Effector memory CD8-positive, alpha-beta T cell (primary cell): ENCODE results near the gene C1GALT1C1.

Source experiments
- ATAC-seq: fragments of 150-1000 bp; cut with Tn5 transposase; replicated peaks from 2 replicates; pipeline ENCODE4 v1.10.0; 2021; ENCODE audit warnings: mild to moderate bottlenecking, moderate library complexity
- DNase-seq, 3 experiments: peaks; one replicate each; pipeline ENCODE4 v3.0.0; 2021
- H3K27ac Mint-ChIP-seq, 2 donors: one replicate each; pipeline ENCODE4 v1.8.0; 2022; ENCODE audit warnings: mild to moderate bottlenecking in 2 of 2, mixed read lengths in 2 of 2, moderate library complexity in 2 of 2
- H3K27me3 Mint-ChIP-seq, 2 donors: one replicate each; pipeline ENCODE4 v1.8.0; 2022; ENCODE audit warnings: mixed read lengths in 2 of 2
- H3K36me3 Mint-ChIP-seq: one replicate; pipeline ENCODE4 v1.8.0; 2022; ENCODE audit warnings: mild to moderate bottlenecking, moderate library complexity, mixed read lengths; ENCODE audit not compliant: insufficient read depth
- H3K4me1 Mint-ChIP-seq, 2 donors: one replicate each; pipeline ENCODE4 v1.8.0; 2022; ENCODE audit warnings: low read depth in 2 of 2, mixed read lengths in 2 of 2
- H3K4me3 Mint-ChIP-seq, 2 donors: one replicate each; pipeline ENCODE4 v1.8.0; 2022; ENCODE audit warnings: mild to moderate bottlenecking in 2 of 2, mixed read lengths in 2 of 2, moderate library complexity in 2 of 2
- H3K9me3 Mint-ChIP-seq, 2 donors: one replicate each; pipeline ENCODE4 v1.8.0; 2022; ENCODE audit warnings: mixed read lengths in 2 of 2

The C1GALT1C1 gene

GRCh38 chrX:120642871-120643270, 13.0 kb upstream of the C1GALT1C1 start:
- ATAC-seq (no peak), DNase-seq (no peak)
- no peak overlapping the region for H3K27ac Mint-ChIP-seq
- no peak overlapping the region for H3K4me3 Mint-ChIP-seq
- H3K36me3 Mint-ChIP-seq, result no peaks in the 10 kb centered on the region
- H3K4me1 Mint-ChIP-seq, result no peaks in the 10 kb centered on the region
- H3K27me3 Mint-ChIP-seq, result peaks cover 6% of the 10 kb centered on the region in 2 donors
- no peaks in the 10 kb centered on the region for H3K9me3 Mint-ChIP-seq

DNA sequence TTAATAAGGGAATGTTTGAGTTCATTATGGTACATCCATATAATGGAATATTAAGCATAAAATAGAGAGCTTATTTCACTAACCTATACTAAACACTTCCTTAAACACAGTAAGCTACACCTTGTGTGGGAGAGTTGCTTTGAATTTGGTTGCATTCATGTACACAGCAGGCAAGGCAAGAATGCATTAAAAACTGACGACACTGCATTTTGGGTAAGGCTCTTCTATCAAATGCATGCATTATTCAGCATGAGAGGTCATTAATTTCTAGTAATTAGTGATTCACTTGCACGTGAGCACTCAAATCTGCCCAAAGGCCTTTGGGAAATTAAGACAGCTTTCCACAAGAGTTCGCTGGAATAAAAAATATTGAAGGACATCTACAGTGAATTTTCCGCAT, 8.8 kb upstream of the C1GALT1C1 start:
- Mint-ChIP-seq H3K4me1 (no peaks in the 10 kb centered on the region), H3K27me3 (no peaks in the 10 kb centered on the region), H3K9me3 (no peaks in the 10 kb centered on the region), H3K4me3 (no peak overlapping the region), H3K36me3 (no peaks in the 10 kb centered on the region), H3K27ac (no peak overlapping the region)
- DNase-seq (no peak), ATAC-seq (no peak)

DNA sequence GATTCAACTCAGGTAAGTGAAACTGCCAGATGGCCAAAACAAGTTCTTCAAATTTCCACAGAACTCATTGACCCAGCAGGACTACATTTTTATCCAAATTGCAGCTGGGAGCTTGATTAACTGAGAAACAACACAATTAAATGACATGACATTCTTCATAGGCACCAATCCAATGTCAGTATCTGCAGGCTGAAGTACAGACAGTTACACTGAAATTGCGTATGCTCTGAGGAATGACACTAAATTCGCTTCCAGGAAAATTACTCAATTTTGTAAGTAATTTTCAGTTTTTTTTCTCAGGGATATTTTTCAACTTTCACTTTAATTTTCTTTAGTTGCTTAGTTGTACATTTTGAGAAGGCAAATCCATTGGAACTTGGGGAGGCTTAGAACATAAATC, 4.5 kb downstream of the C1GALT1C1 start:
- no peaks in the 10 kb centered on the region for H3K9me3 Mint-ChIP-seq
- DNase-seq, result no peak
- peaks cover 19% of the 10 kb centered on the region for H3K36me3 Mint-ChIP-seq
- no peaks in the 10 kb centered on the region for H3K27me3 Mint-ChIP-seq
- no peak overlapping the region for H3K4me3 Mint-ChIP-seq
- no peak for ATAC-seq
- H3K27ac Mint-ChIP-seq, result no peak overlapping the region
- H3K4me1 Mint-ChIP-seq, result peaks cover 3 to 7% of the 10 kb centered on the region in 2 donors

- Mint-ChIP-seq H3K27me3 (no peaks in the 10 kb centered on the region), H3K36me3 (peaks cover 25% of the 10 kb centered on the region), H3K4me1 (no peaks in the 10 kb centered on the region), H3K4me3 (no peak overlapping the region), H3K9me3 (no peaks in the 10 kb centered on the region), H3K27ac (no peak overlapping the region)
- ATAC-seq, result no peak
- no peak for DNase-seq
Observed at GRCh38 chrX:120617996-120618630, 11.7 kb downstream of the C1GALT1C1 start.

DNA sequence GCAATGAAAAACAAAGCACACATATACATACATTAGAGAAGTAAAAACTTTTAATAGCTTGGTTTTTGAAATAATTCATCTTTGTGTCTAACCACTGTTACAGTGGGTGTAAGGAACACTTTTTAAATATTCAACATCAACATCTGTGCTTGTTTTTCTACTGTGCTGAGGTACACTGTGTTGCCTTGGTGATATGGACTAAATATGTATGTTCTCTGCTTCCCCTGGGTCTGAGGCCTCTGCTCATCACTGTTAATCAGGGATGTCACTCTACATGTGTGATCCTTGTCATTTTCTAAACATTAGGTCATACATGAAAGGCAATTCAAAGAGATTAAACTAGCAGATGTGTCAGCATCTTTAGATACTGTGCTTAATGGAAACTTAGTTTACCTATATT, 15.0 kb downstream of the C1GALT1C1 start:
- Mint-ChIP-seq H3K9me3 (no peaks in the 10 kb centered on the region), H3K27me3 (no peaks in the 10 kb centered on the region), H3K4me3 (no peak overlapping the region), H3K4me1 (no peaks in the 10 kb centered on the region), H3K36me3 (peaks cover 26% of the 10 kb centered on the region), H3K27ac (no peak overlapping the region)
- ATAC-seq, result no peak
- no peak for DNase-seq

DNA sequence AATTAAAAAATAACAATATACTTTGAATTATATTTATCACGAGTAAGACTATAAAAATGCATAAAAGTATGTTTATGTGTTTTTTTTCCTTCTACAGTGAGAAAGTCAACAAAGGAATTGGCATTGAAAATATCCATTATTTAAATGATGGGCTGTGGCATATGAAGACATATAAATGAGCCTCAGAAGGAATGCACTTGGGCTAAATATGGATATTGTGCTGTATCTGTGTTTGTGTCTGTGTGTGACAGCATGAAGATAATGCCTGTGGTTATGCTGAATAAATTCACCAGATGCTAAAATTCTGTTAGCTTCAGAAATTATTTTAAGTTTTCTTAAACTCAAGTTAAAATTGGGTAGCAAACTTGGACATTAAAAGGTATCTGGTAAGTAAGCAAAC, 17.8 kb downstream of the C1GALT1C1 start:
- H3K9me3 Mint-ChIP-seq, result no peaks in the 10 kb centered on the region
- no peak overlapping the region for H3K27ac Mint-ChIP-seq
- H3K36me3 Mint-ChIP-seq, result peaks cover 27% of the 10 kb centered on the region
- DNase-seq (no peak), ATAC-seq (no peak)
- no peaks in the 10 kb centered on the region for H3K4me1 Mint-ChIP-seq
- no peaks in the 10 kb centered on the region for H3K27me3 Mint-ChIP-seq
- H3K4me3 Mint-ChIP-seq, result no peak overlapping the region

DNA sequence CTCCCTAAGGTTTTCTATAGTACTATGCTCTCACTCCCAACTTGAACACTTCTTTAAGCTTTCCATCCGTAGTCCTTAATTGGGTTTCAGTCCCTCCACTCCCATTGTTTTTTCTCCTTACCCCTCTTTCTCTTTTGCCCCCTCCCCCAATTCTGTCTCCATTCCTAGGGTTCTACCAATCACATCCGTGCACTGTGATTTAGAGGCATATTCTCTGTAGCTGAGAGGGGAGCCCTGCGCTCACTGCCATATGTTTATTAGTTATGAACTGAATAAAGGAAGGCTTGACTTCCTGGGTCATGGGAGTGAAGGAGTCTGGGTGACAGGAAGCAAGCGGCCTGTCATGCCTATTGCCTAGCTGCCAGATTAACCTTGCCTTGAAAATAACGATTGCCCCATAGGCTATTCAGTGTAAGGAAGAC, 25.5 kb downstream of the C1GALT1C1 start:
- ATAC-seq (peak; percentile 69), DNase-seq (peak; percentile 11 to 27 (median 13))
- Mint-ChIP-seq H3K4me1 (peaks cover 5 to 9% of the 10 kb centered on the region in 2 donors), H3K27me3 (no peaks in the 10 kb centered on the region), H3K36me3 (peaks cover 14% of the 10 kb centered on the region), H3K4me3 (peak overlapping the region; percentile 99), H3K9me3 (no peaks in the 10 kb centered on the region), H3K27ac (peak overlapping the region; percentile 98 to 100)

DNA sequence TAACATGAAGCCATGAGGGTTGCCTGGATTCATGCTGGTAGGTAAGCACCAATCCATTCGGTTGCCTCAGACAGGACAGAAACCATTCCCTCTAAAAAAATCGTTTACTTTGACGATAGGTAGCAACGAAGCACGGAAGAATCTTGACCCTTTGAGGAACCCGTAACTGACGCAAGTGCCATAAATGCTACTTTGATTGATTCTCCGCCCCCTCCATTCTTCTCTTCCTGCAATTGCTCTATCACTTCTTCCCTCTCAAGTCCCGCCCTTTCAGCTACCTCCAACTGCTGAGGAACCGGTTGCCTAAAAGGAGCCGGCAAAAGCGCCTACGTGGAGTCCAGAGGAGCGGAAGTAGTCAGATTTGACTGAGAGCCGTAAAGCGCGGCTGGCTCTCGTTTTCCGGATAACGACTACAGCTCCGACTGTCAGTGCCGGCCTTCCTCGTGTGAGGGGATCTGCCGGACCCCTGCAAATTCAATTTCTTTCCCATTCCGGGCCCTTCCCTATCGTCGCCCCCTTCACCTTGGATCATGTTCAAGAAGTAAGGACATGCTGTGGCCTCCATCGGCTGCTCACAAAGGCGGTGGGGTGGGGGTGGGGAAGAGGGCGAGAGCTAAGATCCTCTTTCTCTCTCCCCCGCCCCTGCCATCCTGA, 26.0 kb downstream of the C1GALT1C1 start, which contains the start of gene MCTS1:
Gene MCTS1, plus strand, starts transcription at position 395 of the 654 bp plus-strand sequence. Its CDS starts 136 bp downstream, at position 531.
- H3K27me3 Mint-ChIP-seq, result no peaks in the 10 kb centered on the region
- peaks cover 11% of the 10 kb centered on the region for H3K36me3 Mint-ChIP-seq
- peak within 1 kb of the TSS; percentile 99 for H3K4me3 Mint-ChIP-seq
- ATAC-seq (peak; percentile 91), DNase-seq (peak; percentile 64 to 66 (median 65))
- no peaks in the 10 kb centered on the region for H3K9me3 Mint-ChIP-seq
- peak within 1 kb of the TSS; percentile 98 to 100 for H3K27ac Mint-ChIP-seq
- H3K4me1 Mint-ChIP-seq, result peaks cover 5 to 9% of the 10 kb centered on the region in 2 donors

DNA sequence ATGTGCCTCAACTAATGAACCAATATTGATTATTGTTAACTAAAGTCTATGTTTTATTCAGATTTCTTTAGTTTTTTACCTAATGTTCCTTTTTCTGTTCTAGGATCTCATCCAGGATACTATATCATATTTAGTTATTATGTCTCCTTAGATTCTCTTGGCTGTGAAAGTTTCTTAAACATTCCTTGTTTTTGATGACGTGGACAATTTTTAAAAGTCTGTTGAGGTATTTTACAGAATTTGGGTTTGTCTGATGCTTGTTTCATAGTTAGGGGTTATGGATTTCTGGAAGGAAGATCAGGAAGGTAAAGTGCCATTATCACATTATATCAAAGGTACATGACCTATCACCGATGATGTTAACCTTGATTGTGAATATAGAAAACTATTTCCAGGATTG, 44.2 kb downstream of the C1GALT1C1 start:
- DNase-seq (no peak), ATAC-seq (no peak)
- Mint-ChIP-seq H3K4me3 (no peak overlapping the region), H3K9me3 (no peaks in the 10 kb centered on the region), H3K36me3 (no peaks in the 10 kb centered on the region), H3K4me1 (no peaks in the 10 kb centered on the region), H3K27me3 (peaks cover 24 to 32% of the 10 kb centered on the region in 2 donors), H3K27ac (no peak overlapping the region)
